Activated T-cell treated with anti-CD3 and anti-CD28 coated beads, Interleukin-2, amount 50 U/mL, for 72 hours (primary cell): Measurements from ENCODE around the gene ARL6IP6. TPM values are rescaled to one million over a fixed set of nuclear protein-coding genes. Genes with fewer than 3 reads are reported as not detected.
"Not testable (repeated sequence)": the region's sequence is repeated elsewhere in the genome, so short reads cannot be mapped to it uniquely, and the experiment has no call there.

ENCODE experiments used
- ATAC-seq, 2 donors: fragments of 150-1000 bp; cut with Tn5 transposase; replicated peaks in 1 of 2; 2 replicates each; pipeline ENCODE4 v1.10.0; 2021; ENCODE audit warnings: moderate library complexity in 2 of 2, mild to moderate bottlenecking in 1 of 2
- DNase-seq, 2 donors: peaks; one replicate each; pipeline ENCODE4 v3.0.0; 2021 to 2022; ENCODE audit warnings: mixed read lengths in 1 of 2
- H3K27ac Mint-ChIP-seq: one replicate; pipeline ENCODE4 v1.8.0; 2022; ENCODE audit warnings: mild to moderate bottlenecking, moderate library complexity, mixed read lengths
- H3K27me3 Mint-ChIP-seq: one replicate; pipeline ENCODE4 v1.8.0; 2022; ENCODE audit warnings: low read depth, mixed read lengths
- H3K36me3 Mint-ChIP-seq, 2 donors: one replicate each; pipeline ENCODE4 v1.8.0; 2022; ENCODE audit warnings: mixed read lengths in 2 of 2, mild to moderate bottlenecking in 1 of 2; ENCODE audit not compliant: insufficient read depth in 2 of 2
- H3K4me1 Mint-ChIP-seq: one replicate; pipeline ENCODE4 v1.8.0; 2022; ENCODE audit warnings: low read depth, mixed read lengths
- H3K4me3 Mint-ChIP-seq, 2 donors: one replicate each; pipeline ENCODE4 v1.8.0; 2022; ENCODE audit warnings: mild to moderate bottlenecking in 2 of 2, mixed read lengths in 2 of 2, moderate library complexity in 2 of 2
- H3K9me3 Mint-ChIP-seq, 2 donors: one replicate each; pipeline ENCODE4 v1.8.0; 2022; ENCODE audit warnings: mixed read lengths in 2 of 2
- total RNA-seq, 2 donors: library from RNA; stranded (reverse); gene quantifications; one replicate each; pipeline ENCODE4 v1.2.3, GENCODE V29; 2022

Gene ARL6IP6
- total RNA-seq, 2 donors from 2014 or later, result 30.6 to 41.5 TPM

DNA sequence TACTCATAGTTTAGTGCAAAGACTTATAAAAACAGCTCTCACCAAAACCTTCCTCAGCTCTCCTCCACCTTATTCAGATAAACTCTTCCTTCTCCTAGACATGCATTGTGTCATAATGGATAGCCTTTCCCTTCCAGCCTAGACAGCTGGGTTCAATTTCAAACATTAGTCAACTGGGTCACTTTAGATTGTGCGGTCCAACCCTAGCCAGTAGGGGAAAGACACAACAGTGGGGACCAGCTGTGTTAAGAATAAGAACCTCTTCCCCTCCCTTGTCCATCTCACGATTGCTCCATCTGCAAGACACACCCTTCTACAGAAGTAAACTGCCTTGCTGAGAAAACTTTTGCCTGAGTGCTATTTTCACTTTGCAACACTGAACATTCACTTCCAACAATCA, 9.7 kb upstream of the ARL6IP6 start:
- Mint-ChIP-seq H3K4me3 (no peak overlapping the region), H3K27me3 (no peaks in the 10 kb centered on the region), H3K4me1 (peaks cover 44% of the 10 kb centered on the region), H3K36me3 (peaks cover 14 to 59% of the 10 kb centered on the region in 2 donors), H3K9me3 (peaks cover 0 to 1% of the 10 kb centered on the region in 2 donors), H3K27ac (no peak overlapping the region)
- no peak for DNase-seq
- no peak for ATAC-seq

DNA sequence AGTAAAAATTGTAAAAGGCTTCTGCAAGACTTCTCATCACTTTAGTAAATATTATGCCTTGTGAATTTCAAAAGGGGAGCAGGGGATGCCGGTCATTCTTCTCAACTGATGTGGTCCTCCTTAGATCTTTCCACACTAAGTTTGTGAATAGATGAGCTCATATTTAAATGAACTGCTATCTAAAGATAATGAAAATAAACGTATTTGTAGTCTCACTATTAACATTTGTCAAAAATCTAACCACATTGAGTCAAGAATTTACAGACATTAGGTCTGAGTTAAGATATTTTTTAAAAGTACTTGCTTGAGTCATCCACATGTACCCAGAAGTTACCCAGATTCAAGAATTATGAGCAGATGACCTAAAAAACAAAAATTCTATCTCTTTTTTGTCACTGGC, 7.7 kb upstream of the ARL6IP6 start:
- no peak overlapping the region for H3K27ac Mint-ChIP-seq
- H3K4me1 Mint-ChIP-seq, result peaks cover 58% of the 10 kb centered on the region
- ATAC-seq, result no peak

DNA sequence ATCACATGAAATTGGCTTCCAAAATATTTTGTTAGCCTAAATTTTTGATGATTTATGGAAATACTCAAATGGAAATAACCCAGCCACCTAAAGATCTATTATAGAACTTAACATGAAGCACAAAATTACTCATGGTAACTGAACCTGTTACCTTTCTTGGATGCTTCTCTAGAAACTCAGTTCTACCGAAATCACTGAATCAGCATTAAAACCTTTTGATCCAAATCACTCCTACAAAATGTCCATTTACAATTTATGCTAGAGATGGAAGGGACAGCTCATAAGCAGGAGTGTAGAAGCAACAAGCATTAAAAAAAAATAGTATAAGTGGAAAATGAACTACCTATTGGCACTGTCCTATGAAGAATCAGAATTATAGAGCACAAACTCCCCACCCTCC, 3.3 kb upstream of the ARL6IP6 start:
- Mint-ChIP-seq H3K27me3 (no peaks in the 10 kb centered on the region), H3K27ac (peak overlapping the region; percentile 92), H3K36me3 (peaks cover 18 to 47% of the 10 kb centered on the region in 2 donors), H3K4me1 (peaks cover 56% of the 10 kb centered on the region), H3K9me3 (no peaks in the 10 kb centered on the region), H3K4me3 (peak overlapping the region; percentile 57 to 85)
- ATAC-seq (no peak), DNase-seq (no peak)

More for the DNA sequence above, 7.7 kb upstream of the ARL6IP6 start:
- H3K27me3 Mint-ChIP-seq, result no peaks in the 10 kb centered on the region
- peaks cover 16 to 64% of the 10 kb centered on the region in 2 donors for H3K36me3 Mint-ChIP-seq
- H3K4me3 Mint-ChIP-seq, result no peak overlapping the region
- peaks cover 0 to 1% of the 10 kb centered on the region in 2 donors for H3K9me3 Mint-ChIP-seq
- DNase-seq, result no peak

DNA sequence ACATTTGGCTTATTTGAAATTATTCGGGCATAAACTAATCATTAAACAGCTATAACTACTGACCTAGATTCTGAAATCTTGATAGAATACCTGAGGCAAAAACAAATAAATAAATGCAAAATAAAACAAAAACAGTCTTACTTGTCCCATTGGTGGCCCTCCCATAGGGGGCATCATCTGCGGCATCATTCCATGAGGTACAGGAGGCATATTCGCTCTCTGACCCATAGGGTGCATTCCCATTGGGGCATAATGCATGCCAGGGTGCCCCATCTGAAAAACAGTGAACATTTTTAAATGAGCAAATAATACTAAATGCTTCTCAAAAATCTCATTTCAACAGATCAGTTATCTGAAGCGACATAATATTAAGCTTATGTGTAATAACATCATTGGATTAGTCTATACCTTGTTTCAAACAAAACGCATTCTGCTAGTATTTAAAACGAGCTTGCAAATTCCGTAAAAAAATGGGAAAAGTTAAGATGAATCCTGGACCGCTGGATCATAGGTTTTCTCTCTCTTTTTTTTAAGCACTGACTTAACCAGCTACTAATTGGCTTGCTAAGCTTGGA, 2.5 kb upstream of the ARL6IP6 start:
- H3K36me3 Mint-ChIP-seq, result peaks cover 17 to 44% of the 10 kb centered on the region in 2 donors

DNA sequence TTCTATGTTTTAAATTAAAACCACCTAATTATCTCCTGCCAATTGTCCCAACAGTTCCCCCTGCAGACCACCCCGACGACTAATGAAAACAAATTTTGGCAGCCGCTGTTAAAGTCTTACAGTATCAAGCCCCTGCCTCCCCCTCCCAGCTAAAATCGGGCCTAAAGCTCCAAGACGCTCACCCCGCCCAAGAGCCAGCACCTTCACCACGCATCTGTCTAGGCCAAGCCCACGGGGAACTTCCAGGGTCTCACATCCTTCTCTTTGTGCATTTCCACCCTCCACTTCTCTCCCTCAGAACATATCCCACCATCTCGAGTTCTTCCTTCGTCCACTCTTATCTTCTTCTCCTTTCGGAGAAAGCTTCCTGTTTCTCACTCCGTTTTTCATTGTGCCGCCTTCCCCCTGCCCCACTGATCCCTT, 1.6 kb upstream of the ARL6IP6 start:
- Mint-ChIP-seq H3K36me3 (peaks cover 16 to 39% of the 10 kb centered on the region in 2 donors), H3K4me3 (peak overlapping the region; percentile 88 to 100), H3K9me3 (no peaks in the 10 kb centered on the region), H3K4me1 (peaks cover 68% of the 10 kb centered on the region), H3K27ac (peak overlapping the region; percentile 88), H3K27me3 (no peaks in the 10 kb centered on the region)
- ATAC-seq (no peak), DNase-seq (peak in 1 of 2 donors; percentile 24)

More for the DNA sequence above, 2.5 kb upstream of the ARL6IP6 start:
- Mint-ChIP-seq H3K4me1 (peaks cover 64% of the 10 kb centered on the region), H3K27me3 (no peaks in the 10 kb centered on the region), H3K4me3 (peak overlapping the region; percentile 88 to 100), H3K9me3 (no peaks in the 10 kb centered on the region), H3K27ac (peak overlapping the region; percentile 88)
- no peak for ATAC-seq
- DNase-seq, result peak; percentile 12 to 35

DNA sequence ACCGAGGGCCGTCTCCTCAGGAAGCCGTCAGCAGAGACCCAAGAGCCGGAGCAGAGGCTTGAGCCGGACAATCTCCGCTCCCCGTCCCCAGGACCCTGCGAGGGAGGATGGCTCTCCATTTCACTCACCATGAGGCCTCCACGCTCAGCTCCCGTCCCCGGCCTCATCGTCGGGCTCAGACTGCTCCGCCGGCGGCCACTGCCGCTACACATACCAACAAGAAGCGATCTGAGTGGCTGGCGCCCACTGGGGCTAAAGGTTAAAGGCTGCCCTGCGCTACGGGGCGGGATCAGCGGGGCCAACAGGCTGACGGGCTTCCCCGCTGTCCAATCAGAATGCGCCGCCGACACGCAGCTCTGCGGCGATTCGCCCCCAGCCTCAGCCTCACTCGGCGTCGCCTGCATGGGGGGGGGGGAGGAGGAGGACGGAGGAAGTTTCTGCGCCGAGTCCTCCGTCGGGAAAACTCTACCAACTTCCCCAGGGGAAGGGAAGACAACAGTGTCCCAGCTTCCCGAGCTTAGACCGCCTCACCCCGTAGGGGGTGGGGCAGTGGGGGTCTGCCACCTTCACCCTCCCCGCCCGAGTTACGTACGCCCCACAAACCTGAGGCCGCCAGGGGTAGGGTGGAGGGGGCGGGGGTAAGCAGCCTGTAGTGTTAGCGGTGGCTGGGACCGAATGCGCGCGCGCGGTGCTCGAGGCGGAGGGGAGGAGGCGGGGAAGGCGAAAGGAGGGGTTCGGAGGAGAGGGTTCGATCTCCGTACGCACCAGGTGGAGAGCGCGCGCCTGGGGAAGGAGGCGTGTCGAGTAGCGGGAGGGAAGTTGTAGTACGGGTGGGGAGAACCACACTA, 968 bp upstream of the ARL6IP6 start, which contains the start of gene PRPF40A:
TSS of gene PRPF40A (minus strand) at position 234 of the 848 bp plus-strand sequence. CDS start at position 212, 22 bp downstream.
- H3K36me3 Mint-ChIP-seq, result peaks cover 12 to 39% of the 10 kb centered on the region in 2 donors
- H3K4me3 Mint-ChIP-seq, result peak within 1 kb of the TSS; percentile 88 to 100
- peak within 1 kb of the TSS; percentile 95 for H3K27ac Mint-ChIP-seq
- H3K27me3 Mint-ChIP-seq, result no peaks in the 10 kb centered on the region
- DNase-seq (peak; percentile 98), ATAC-seq (peak; percentile 79 to 81)
- H3K9me3 Mint-ChIP-seq, result no peaks in the 10 kb centered on the region
- peaks cover 68% of the 10 kb centered on the region for H3K4me1 Mint-ChIP-seq

DNA sequence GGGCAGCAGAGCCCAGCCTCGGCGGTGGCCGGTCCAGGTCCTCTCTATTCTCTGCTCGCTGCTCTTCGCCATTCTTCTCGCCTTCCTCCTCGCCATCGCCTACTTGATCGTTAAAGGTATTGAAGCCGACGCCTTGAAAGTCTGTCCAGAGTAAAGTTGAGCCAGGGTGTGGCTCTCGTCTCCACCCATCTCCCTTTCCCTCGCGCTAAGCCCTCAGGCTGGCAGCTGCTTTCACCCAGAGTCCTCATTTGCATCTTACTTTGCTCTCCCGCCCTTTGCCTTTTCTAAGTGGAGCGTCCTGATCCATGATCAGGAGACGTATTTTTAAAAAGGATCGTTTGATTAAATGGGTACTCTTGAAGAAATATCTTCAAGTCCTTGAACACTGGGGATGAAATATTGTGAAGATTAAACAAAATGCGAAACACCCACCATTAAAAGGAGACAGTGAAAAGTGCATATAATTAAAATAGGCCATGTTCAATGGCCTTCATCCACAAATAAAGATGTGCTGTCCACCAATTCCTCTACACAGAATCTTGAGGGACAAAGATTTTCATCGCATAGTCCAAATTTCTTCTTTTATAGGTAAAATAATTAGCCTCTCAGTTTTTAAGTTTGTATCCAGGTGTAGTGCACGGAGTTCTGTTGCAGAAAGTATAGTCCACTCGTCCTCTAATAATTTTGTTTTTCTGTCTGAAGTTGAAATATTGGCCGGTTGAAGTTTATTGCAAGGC, 657 bp downstream of the ARL6IP6 start:
- ATAC-seq, result no peak
- peak overlapping the region; percentile 95 for H3K27ac Mint-ChIP-seq
- peaks cover 73% of the 10 kb centered on the region for H3K4me1 Mint-ChIP-seq
- peak overlapping the region; percentile 88 to 100 for H3K4me3 Mint-ChIP-seq
- no peaks in the 10 kb centered on the region for H3K27me3 Mint-ChIP-seq
- peaks cover 12 to 28% of the 10 kb centered on the region in 2 donors for H3K36me3 Mint-ChIP-seq
- no peak for DNase-seq
- no peaks in the 10 kb centered on the region for H3K9me3 Mint-ChIP-seq

DNA sequence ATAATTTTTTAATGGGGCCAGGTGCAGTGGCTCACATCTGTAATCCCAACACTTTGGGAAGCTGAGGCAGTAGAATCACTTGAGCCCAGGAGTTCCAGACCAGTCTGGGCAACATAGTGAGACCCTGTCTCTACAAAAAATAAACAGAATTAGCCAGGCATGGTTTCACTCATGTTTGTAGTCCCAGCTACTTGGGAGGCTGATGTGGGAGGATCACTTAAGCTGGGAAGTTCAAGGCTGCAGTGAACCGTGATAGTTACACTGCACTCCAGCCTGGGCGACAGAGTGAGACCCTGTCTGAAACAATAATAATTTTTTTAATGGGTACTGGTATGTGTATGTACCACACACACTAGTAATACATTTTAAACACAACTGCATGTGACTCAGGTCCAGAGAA, 2.4 kb downstream of the ARL6IP6 start:
- Mint-ChIP-seq H3K27me3 (no peaks in the 10 kb centered on the region), H3K9me3 (no peaks in the 10 kb centered on the region), H3K4me1 (peaks cover 58% of the 10 kb centered on the region), H3K36me3 (peaks cover 10 to 21% of the 10 kb centered on the region in 2 donors), H3K27ac (peak overlapping the region; percentile 15), H3K4me3 (peak overlapping the region in 1 of 2 donors; percentile 88)
- ATAC-seq (no peak), DNase-seq (no peak)

DNA sequence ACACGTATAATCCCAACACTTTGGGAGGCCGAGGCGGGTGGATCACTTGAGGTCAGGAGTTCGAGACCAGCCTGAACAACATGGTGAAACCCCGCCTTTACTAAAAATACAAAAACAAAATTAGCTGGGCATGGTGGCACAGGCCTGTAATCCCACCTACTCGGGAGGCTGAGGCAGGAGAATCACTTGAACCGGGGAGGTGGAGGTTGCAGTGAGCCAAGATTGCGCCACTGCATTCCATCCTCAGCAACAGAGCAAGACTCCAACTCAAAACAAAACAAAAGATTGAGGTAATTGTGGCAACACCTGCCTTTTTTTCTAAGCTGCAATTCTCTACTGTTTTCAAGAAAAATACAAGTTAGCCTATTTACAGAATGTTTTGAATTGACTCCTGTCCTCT, 4.2 kb downstream of the ARL6IP6 start:
- not testable (repeated sequence) for ATAC-seq, H3K4me3 Mint-ChIP-seq, H3K9me3 Mint-ChIP-seq, H3K27me3 Mint-ChIP-seq, H3K27ac Mint-ChIP-seq, DNase-seq
- H3K4me1 Mint-ChIP-seq, result peaks cover 44% of the 10 kb centered on the region
- peaks cover 6 to 14% of the 10 kb centered on the region in 2 donors for H3K36me3 Mint-ChIP-seq

DNA sequence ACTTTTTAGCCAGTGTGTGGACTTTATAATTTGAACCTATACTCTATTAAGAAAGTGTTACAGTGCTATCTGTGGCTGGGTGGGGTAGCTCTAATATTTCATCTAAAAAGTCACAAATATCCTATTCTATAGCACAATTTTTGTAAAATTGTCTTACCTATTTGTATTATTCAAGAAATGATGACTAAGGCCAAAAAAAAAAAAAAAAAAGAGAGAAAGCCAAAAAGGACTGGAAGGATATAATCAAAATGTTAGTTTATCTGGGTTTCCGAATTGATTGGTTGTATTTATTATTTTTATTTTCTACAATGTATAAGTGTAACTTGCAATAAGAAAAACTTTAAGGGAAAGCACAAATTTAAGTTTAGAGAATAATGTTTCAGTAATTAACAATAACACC, 5.5 kb downstream of the ARL6IP6 start:
- DNase-seq (no peak), ATAC-seq (no peak)
- Mint-ChIP-seq H3K27me3 (no peaks in the 10 kb centered on the region), H3K4me3 (no peak overlapping the region), H3K27ac (peak overlapping the region; percentile 50), H3K9me3 (no peaks in the 10 kb centered on the region), H3K36me3 (peaks cover 2 to 13% of the 10 kb centered on the region in 2 donors), H3K4me1 (peaks cover 44% of the 10 kb centered on the region)

DNA sequence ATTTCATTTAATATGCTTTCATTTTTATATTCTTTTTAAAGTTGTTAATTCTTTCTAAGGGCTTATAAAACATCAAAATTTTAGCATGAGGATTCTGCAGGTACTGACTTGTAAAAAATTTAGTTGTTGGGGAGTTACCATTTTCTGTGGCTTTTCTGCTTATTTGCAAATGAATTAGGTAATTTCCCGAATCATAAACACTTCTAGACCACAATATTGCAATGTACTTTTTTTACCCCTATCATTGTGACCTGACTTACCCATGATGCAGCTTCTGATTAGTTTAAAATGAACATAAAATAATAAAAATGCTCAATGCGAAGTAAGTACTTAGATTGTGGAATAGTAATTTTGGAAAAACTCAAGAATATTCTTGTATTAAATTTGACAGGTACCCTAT, 11.4 kb downstream of the ARL6IP6 start:
- no peak overlapping the region for H3K27ac Mint-ChIP-seq
- ATAC-seq, result no peak
- peaks cover 20% of the 10 kb centered on the region for H3K4me1 Mint-ChIP-seq

DNA sequence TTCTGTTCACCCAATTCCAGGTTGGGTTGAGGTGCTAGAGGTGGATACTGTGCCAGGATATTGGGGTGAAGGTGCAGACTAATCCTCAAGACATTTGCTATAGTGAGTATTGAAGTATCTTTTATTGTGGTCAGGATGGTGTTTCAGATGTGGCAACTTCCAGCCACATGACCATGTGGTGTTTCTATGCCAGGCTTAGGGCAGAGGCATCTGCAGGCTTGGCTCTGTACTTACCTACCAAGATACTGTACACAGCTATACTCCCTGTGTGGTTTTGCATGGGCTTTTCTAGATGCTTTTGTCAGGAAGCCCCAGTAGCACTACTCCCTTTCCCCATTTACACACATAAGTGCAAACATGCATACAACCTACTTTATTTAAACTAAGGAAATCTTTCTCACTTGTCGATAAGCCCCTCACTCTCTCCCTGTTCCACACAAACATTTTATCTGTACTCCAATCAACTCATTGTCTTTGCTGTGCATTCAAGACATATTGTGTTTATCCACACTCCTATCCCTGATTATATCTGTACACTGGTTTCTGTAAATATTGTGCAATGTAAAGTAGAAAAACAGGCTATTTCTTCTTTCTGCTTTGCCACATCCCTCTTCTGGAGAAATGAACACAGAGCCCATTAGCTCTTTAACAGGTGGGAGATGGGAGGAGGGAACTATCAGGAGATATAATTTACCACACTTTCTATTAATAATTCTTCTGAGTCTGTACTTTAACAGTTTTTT, 12.3 kb downstream of the ARL6IP6 start:
- DNase-seq, result peak; percentile 11 to 12
- Mint-ChIP-seq H3K36me3 (no peaks in the 10 kb centered on the region), H3K4me3 (no peak overlapping the region), H3K27ac (no peak overlapping the region), H3K4me1 (peaks cover 20% of the 10 kb centered on the region), H3K9me3 (no peaks in the 10 kb centered on the region), H3K27me3 (no peaks in the 10 kb centered on the region)
- peak; percentile 53 to 72 for ATAC-seq

More for the DNA sequence above, 11.4 kb downstream of the ARL6IP6 start:
- DNase-seq, result no peak
- no peaks in the 10 kb centered on the region for H3K27me3 Mint-ChIP-seq
- no peaks in the 10 kb centered on the region for H3K9me3 Mint-ChIP-seq
- H3K4me3 Mint-ChIP-seq, result no peak overlapping the region
- H3K36me3 Mint-ChIP-seq, result no peaks in the 10 kb centered on the region
